CD4-positive, alpha-beta T cell (primary cell): ENCODE measurements around the gene SAFB2. TPM values are rescaled to one million over a fixed set of nuclear protein-coding genes. Genes with fewer than 3 reads are reported as not detected.
"Not testable (repeated sequence)": the region's sequence is repeated elsewhere in the genome, so short reads cannot be mapped to it uniquely, and the experiment has no call there.

Source experiments
- ATAC-seq: fragments of 200-7000 bp; cut with Tn5 transposase; one replicate; pipeline ENCODE4 v1.10.0; 2022; ENCODE audit warnings: mild to moderate bottlenecking; ENCODE audit not compliant: poor library complexity
- CTCF ChIA-PET: fragments of 350-600 bp; sonication (Branson Sonifier 250); formaldehyde crosslinking; loops from one replicate; lab custom pipeline; 2021; ENCODE audit warnings: antibody characterized with exemption, inconsistent platforms; lab: Charles Lee
- POLR2A ChIA-PET: fragments of 350-600 bp; sonication (Branson Sonifier 250); formaldehyde crosslinking; loops from one replicate; lab custom pipeline; 2021; ENCODE audit warnings: antibody characterized with exemption, inconsistent platforms; lab: Charles Lee
- DNase-seq, 14 experiments: peaks; one replicate each; pipeline ENCODE4 v3.0.0-alpha.2; 2013 to 2020; ENCODE audit warnings: mixed read lengths in 2 of 14
- H3K27ac ChIP-seq, 2 donors: one replicate each; pipeline versions ENCODE4 v1.5.1 to v1.7.0; 2013; ENCODE audit warnings: low read length in 2 of 2, low read depth in 1 of 2, mild to moderate bottlenecking in 1 of 2
- H3K27me3 ChIP-seq, 2 experiments: 1 replicate in 1 of 2; 2 replicates in 1 of 2; pipeline versions ENCODE4 v1.6.1 to v1.7.0; 2013; ENCODE audit warnings: low read length in 2 of 2, control low read depth in 1 of 2, mild to moderate bottlenecking in 1 of 2, moderate library complexity in 1 of 2; ENCODE audit not compliant: insufficient read depth in 2 of 2, control insufficient read depth in 1 of 2
- H3K36me3 ChIP-seq: one replicate; pipeline ENCODE4 v1.6.1; 2013; ENCODE audit warnings: low read length, control low read depth; ENCODE audit not compliant: insufficient read depth
- H3K4me1 ChIP-seq: one replicate; pipeline ENCODE4 v1.6.1; 2013; ENCODE audit warnings: low read length, control low read depth; ENCODE audit not compliant: insufficient read depth
- H3K4me3 ChIP-seq: one replicate; pipeline ENCODE4 v1.5.1; 2013; ENCODE audit warnings: mild to moderate bottlenecking, low read length, moderate library complexity
- H3K9me3 ChIP-seq, 2 experiments: 1 replicate in 1 of 2; 2 replicates in 1 of 2; pipeline versions ENCODE4 v1.6.1 to v1.7.0; 2013; ENCODE audit warnings: low read length in 2 of 2, mild to moderate bottlenecking in 2 of 2, control low read depth in 1 of 2, moderate library complexity in 1 of 2; ENCODE audit not compliant: control insufficient read depth in 1 of 2, insufficient read depth in 1 of 2
- H3K27ac Mint-ChIP-seq: one replicate; pipeline ENCODE4 v1.8.0; 2020; ENCODE audit warnings: mixed read lengths
- H3K27me3 Mint-ChIP-seq: one replicate; pipeline ENCODE4 v1.8.0; 2021; ENCODE audit warnings: mixed read lengths
- H3K36me3 Mint-ChIP-seq: one replicate; pipeline ENCODE4 v1.8.0; 2021; ENCODE audit warnings: low read depth, mixed read lengths
- H3K4me1 Mint-ChIP-seq: one replicate; pipeline ENCODE4 v1.8.0; 2021; ENCODE audit warnings: low read depth, mixed read lengths
- H3K4me3 Mint-ChIP-seq: one replicate; pipeline ENCODE4 v1.8.0; 2020; ENCODE audit warnings: mild to moderate bottlenecking, mixed read lengths
- H3K9me3 Mint-ChIP-seq: one replicate; pipeline ENCODE4 v1.8.0; 2020; ENCODE audit warnings: mixed read lengths
- intact Hi-C, 2 experiments: fragments of 100-400 bp; cut with DNase I in 1 of 2; cut with micrococcal nuclease in 1 of 2; formaldehyde crosslinking; loops; one replicate each; pipeline versions ENCODE4 v1.15.1 to v1.9.0; 2023 to 2025; cut with DNase I, micrococcal nuclease
- total RNA-seq, 174 experiments: library from RNA in 2 of 174; stranded (reverse) in 2 of 174; gene quantifications; one replicate each; pipeline ENCODE4 v1.2.3 and lab custom pipeline; 2021 to 2026
- TF ChIP-seq, protein P1 (sequence below): fragments of 200-600 bp; IDR thresholded peaks from one replicate; pipeline ENCODE4 v1.8.0; 2022; ENCODE audit warnings: antibody characterized with exemption, mild to moderate bottlenecking

SAFB2 gene
- total RNA-seq, 2 experiments from 2014 or later = 238 to 246 TPM

DNA sequence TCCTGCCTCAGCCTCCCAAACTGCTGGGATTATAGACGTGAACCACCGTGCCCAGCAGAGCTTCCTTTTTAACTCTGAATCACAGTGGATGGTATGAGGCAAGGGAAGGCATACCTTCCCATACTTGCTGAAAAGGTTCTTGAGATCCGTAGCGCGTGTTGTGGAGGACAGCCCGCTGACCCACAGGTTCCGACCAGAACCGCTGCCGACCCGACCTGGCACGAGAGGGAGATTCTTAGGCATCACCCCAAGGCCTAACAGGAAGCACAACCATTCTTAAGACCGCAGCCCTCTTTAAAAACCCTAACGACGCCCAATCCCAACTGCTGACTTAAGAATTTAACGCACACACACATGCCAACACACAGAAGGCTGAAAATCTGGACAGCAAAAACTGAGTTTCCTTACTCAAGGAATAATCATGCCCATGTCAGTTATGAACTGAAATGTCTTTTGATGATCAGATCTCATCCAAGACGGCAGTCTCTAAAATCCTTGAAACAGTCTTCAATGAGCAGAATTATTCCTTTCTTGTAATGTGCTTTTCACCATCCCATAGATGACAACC is 12.6 kb downstream of the SAFB2 start:
- no peaks in the 10 kb centered on the region for H3K27me3 ChIP-seq
- ATAC-seq (no peak), DNase-seq (no peak)
- Mint-ChIP-seq H3K27me3 (no peaks in the 10 kb centered on the region), H3K4me1 (peaks cover 13% of the 10 kb centered on the region), H3K27ac (no peak overlapping the region), H3K9me3 (no peaks in the 10 kb centered on the region), H3K36me3 (peaks cover 92% of the 10 kb centered on the region), H3K4me3 (no peak overlapping the region)
- intact Hi-C loops = no loop called here
- no peak overlapping the region for H3K27ac ChIP-seq
- H3K4me1 ChIP-seq = no peaks in the 10 kb centered on the region
- H3K9me3 ChIP-seq = no peaks in the 10 kb centered on the region
- TF ChIP-seq, protein P1, sequence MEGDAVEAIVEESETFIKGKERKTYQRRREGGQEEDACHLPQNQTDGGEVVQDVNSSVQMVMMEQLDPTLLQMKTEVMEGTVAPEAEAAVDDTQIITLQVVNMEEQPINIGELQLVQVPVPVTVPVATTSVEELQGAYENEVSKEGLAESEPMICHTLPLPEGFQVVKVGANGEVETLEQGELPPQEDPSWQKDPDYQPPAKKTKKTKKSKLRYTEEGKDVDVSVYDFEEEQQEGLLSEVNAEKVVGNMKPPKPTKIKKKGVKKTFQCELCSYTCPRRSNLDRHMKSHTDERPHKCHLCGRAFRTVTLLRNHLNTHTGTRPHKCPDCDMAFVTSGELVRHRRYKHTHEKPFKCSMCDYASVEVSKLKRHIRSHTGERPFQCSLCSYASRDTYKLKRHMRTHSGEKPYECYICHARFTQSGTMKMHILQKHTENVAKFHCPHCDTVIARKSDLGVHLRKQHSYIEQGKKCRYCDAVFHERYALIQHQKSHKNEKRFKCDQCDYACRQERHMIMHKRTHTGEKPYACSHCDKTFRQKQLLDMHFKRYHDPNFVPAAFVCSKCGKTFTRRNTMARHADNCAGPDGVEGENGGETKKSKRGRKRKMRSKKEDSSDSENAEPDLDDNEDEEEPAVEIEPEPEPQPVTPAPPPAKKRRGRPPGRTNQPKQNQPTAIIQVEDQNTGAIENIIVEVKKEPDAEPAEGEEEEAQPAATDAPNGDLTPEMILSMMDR = no peak
- H3K4me3 ChIP-seq = no peak overlapping the region
- POLR2A ChIA-PET = interaction anchor here (0.6 kb wide), 1 partner anchor 12 kb away, joined by 3 read pairs; no protein-coding TSS in a partner anchor
- CTCF ChIA-PET = no interaction called here
- peaks cover 87% of the 10 kb centered on the region for H3K36me3 ChIP-seq

DNA sequence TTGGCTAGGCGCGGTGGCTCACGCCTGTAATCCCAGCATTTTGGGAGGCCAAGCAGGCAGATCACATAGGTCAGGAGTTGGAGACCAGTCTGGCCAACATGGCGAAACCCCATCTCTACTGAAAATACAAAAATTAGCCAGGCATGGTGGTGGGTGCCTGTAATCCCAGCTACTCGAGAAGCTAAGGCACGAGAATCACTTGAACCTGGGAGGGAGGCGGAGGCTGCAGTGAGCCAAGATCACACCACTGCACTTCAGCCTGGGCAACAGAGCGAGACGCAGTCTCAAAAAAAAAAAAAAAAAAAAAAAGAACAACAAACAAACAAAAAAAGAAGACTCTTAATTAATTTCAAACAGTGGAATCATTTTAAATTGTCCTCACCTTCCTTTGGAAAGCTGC is 13.8 kb downstream of the SAFB2 start:
- H3K9me3 Mint-ChIP-seq, DNase-seq, POLR2A ChIA-PET, H3K4me3 Mint-ChIP-seq, H3K27ac Mint-ChIP-seq, H3K9me3 ChIP-seq, H3K4me3 ChIP-seq, intact Hi-C loops, H3K4me1 ChIP-seq, H3K27ac ChIP-seq, CTCF ChIA-PET, H3K27me3 Mint-ChIP-seq, H3K27me3 ChIP-seq, ATAC-seq: not testable (repeated sequence)
- Mint-ChIP-seq H3K36me3 (peaks cover 92% of the 10 kb centered on the region), H3K4me1 (peaks cover 13% of the 10 kb centered on the region)
- peaks cover 87% of the 10 kb centered on the region for H3K36me3 ChIP-seq

DNA sequence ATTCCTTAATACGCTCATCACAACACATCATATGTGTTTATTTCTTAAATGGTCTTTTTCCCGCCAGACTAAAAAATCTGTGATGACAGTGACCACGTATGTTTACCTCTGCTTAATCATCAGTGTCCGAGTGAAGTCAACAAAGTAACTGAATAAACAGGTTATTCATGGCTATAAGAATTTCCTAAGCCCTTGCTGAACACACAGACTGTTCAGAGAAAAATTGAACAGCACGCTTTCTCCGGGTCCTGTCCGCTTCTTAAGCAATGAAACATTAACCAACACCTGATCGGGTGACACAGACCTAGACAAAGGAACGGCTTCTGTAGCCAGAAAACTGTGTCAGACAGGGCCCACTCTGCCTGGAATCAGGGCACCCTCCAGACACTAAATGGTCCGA is 14.3 kb downstream of the SAFB2 start:
- no peak for DNase-seq
- no peak overlapping the region for H3K4me3 Mint-ChIP-seq
- intact Hi-C loops = no loop called here
- H3K9me3 Mint-ChIP-seq = no peaks in the 10 kb centered on the region
- H3K27me3 Mint-ChIP-seq = no peaks in the 10 kb centered on the region
- peaks cover 92% of the 10 kb centered on the region for H3K36me3 Mint-ChIP-seq
- CTCF ChIA-PET = no interaction called here
- Histone ChIP-seq H3K27ac (no peak overlapping the region), H3K27me3 (no peaks in the 10 kb centered on the region), H3K4me1 (no peaks in the 10 kb centered on the region), H3K4me3 (no peak overlapping the region), H3K9me3 (no peaks in the 10 kb centered on the region), H3K36me3 (peaks cover 87% of the 10 kb centered on the region)
- peaks cover 13% of the 10 kb centered on the region for H3K4me1 Mint-ChIP-seq
- POLR2A ChIA-PET = interaction anchor here (1.0 kb wide), 1 partner anchor 14 kb away, joined by 4 read pairs; the partner anchor contains the start of gene SAFB2
- H3K27ac Mint-ChIP-seq = no peak overlapping the region
- TF ChIP-seq, protein P1 = no peak
- no peak for ATAC-seq
